Measurements from ENCODE around the gene YTHDF2. TPM values are rescaled to one million over a fixed set of nuclear protein-coding genes. Genes with fewer than 3 reads are reported as not detected.
"Not testable (repeated sequence)": the region's sequence is repeated elsewhere in the genome, so short reads cannot be mapped to it uniquely, and the experiment has no call there.

The YTHDF2 gene
- total RNA-seq, 6 experiments from 2014 or later, result 66.9 to 88.2 (median 76.6) TPM

DNA sequence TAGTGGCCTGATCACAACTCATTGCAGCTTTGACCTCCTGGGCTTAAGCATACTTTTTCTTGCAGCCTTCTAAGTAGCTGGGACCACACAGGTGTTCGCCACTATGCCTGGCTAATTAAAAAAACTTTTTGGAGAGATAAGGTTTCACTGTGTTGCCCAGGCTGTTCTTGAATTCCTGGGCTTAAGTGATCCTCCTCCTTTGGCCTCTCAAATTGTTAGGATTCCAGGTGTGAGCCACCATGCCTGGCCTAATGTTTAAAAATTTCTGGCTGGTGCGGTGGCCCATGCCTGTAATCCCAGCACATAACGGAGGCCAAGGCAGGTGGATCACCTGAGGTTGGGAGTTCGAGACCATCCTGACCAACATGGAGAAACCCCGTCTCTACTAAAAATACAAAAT is 24.4 kb downstream of the YTHDF2 start:
- Mint-ChIP-seq H3K4me1 (ENCODE audit: low read depth) (peaks cover 9% of the 10 kb centered on the region; the same call in 1 of the 2 replicates), H3K27ac (no peak overlapping the region), H3K36me3 (ENCODE audit: low read depth) (peaks cover 17% of the 10 kb centered on the region), H3K27me3 (ENCODE audit: insufficient read depth) (peaks cover 2% of the 10 kb centered on the region; the same call in 1 of the 2 replicates), H3K9me3 (no peaks in the 10 kb centered on the region), H3K4me3 (no peak overlapping the region)
- TF ChIP-seq, protein P1, sequence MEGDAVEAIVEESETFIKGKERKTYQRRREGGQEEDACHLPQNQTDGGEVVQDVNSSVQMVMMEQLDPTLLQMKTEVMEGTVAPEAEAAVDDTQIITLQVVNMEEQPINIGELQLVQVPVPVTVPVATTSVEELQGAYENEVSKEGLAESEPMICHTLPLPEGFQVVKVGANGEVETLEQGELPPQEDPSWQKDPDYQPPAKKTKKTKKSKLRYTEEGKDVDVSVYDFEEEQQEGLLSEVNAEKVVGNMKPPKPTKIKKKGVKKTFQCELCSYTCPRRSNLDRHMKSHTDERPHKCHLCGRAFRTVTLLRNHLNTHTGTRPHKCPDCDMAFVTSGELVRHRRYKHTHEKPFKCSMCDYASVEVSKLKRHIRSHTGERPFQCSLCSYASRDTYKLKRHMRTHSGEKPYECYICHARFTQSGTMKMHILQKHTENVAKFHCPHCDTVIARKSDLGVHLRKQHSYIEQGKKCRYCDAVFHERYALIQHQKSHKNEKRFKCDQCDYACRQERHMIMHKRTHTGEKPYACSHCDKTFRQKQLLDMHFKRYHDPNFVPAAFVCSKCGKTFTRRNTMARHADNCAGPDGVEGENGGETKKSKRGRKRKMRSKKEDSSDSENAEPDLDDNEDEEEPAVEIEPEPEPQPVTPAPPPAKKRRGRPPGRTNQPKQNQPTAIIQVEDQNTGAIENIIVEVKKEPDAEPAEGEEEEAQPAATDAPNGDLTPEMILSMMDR (IDR thresholded peaks at IDR 0.05), result no peak
- no peak for DNase-seq

DNA sequence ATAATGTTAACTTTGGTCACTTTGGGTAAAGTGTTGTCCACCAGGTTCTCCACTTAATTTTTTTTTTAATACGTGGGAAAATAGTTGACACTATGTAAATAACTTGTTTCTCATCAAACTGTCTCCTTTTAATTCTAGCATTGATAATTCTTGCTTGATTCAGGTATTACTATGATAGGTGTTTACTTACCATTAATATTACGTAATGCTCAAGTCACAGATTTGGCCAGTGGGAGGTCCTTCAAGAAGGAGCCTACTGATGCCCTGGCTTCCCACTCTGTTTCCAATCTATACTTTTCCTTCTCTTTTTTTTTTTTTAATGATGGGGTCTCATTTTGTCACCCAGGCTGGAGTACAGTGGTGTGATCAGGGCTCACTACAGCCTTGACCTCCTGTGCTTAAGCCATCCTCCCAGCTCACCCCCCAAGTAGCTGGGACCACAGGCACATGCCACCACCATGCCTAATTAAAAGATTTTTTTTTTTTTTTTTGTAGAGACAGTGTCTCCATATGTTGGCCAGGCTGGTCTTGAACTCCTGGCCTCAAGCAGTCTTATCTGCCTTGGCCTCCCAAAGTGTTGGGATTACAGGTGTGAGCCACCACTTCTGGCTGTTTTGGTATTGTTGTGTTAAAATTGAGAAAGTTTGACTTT is 29.9 kb downstream of the YTHDF2 start:
- Mint-ChIP-seq H3K27ac (no peak overlapping the region), H3K36me3 (ENCODE audit: low read depth) (peaks cover 21% of the 10 kb centered on the region), H3K4me3 (no peak overlapping the region), H3K9me3 (no peaks in the 10 kb centered on the region), H3K4me1 (ENCODE audit: low read depth) (peaks cover 9% of the 10 kb centered on the region; the same call in 1 of the 2 replicates), H3K27me3 (ENCODE audit: insufficient read depth) (no peaks in the 10 kb centered on the region; the same call in 1 of the 2 replicates)
- no peak for DNase-seq
- TF ChIP-seq, protein P1 (IDR thresholded peaks at IDR 0.05), result no peak

DNA sequence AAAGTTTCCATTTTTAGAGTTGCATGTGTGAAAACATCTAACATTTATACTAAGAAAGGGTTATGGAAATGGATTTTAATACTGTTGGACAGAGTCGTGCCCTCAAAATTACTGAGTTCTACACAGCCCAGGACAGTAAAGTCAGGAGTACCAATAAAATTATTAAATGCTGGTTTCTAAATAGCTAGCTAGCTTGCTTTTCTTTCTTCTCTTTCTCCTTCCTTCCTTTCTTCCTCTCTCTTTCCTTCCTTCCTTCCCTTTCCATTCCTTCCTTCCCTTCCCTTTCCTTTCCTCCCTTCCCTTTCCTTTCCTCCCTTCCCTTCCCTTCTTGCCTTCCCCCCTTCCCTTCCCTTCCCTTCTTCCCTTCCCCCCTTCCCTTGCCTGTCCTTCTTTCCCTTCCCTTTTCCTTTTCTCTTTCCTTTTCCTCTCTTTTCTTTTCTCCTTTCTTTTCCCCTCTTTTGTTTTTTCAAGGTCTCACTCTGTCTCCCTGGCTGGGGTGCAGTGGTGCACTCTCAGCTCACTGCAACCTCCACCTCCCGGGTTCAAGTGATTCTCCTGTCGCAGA is 33.9 kb downstream of the YTHDF2 start:
- TF ChIP-seq, protein P1 (IDR thresholded peaks at IDR 0.05), result no peak
- peaks cover 4% of the 10 kb centered on the region; the same call in 1 of the 2 replicates for H3K4me1 Mint-ChIP-seq (ENCODE audit: low read depth)
- peaks cover 18% of the 10 kb centered on the region for H3K36me3 Mint-ChIP-seq (ENCODE audit: low read depth)
- H3K27ac Mint-ChIP-seq, result no peak overlapping the region
- H3K4me3 Mint-ChIP-seq, result no peak overlapping the region
- DNase-seq, result no peak
- peaks cover 1% of the 10 kb centered on the region; the same call in 1 of the 2 replicates for H3K27me3 Mint-ChIP-seq (ENCODE audit: insufficient read depth)
- H3K9me3 Mint-ChIP-seq, result no peaks in the 10 kb centered on the region

DNA sequence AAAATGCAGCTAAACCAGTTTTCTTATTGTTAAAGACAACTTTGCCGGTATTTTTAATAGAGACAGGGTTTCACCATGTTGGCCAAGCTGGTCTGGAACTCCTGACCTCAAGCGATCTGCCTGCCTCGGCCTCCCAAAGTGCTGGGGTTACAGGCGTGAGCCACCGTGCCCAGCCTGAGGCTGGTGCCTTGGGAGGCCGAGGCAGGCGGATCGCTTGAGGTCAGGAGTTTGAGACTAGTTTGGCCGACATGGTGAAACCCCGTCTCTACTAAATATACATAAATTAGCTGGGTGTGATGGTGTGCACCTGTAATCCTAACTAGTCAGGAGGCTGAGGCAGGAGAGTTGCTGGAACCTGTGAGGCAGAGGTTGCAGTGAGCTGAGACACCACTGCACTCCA is 35.2 kb downstream of the YTHDF2 start:
- not testable (repeated sequence) for DNase-seq; H3K27ac Mint-ChIP-seq; H3K4me1 Mint-ChIP-seq (ENCODE audit: low read depth); H3K4me3 Mint-ChIP-seq; H3K9me3 Mint-ChIP-seq; H3K27me3 Mint-ChIP-seq (ENCODE audit: insufficient read depth)
- H3K36me3 Mint-ChIP-seq (ENCODE audit: low read depth), result peaks cover 15% of the 10 kb centered on the region; the same call in 1 of the 2 replicates

DNA sequence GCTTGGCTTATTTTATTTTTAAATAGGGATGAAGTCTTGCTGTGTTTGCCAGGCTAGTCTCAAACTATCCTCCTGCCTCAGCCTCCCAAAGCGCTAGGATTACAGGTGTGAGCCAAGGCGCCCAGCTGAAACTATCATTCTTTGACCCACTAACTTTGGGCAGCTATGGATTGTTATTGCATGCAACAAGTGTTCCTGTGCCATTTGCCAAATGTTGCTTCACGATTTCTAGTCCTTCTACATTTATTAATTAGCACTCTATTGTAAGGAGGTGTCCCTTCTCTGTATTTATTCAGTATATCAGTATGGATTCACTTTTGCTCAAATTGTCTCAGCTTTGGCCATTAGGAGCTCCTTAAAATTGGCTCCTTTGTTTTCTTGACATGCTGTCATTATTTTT is 36.4 kb downstream of the YTHDF2 start:
- DNase-seq, result no peak
- Mint-ChIP-seq H3K4me1 (ENCODE audit: low read depth) (no peaks in the 10 kb centered on the region), H3K36me3 (ENCODE audit: low read depth) (peaks cover 15% of the 10 kb centered on the region; the same call in 1 of the 2 replicates), H3K27me3 (ENCODE audit: insufficient read depth) (peaks cover 1% of the 10 kb centered on the region), H3K9me3 (no peaks in the 10 kb centered on the region), H3K27ac (no peak overlapping the region), H3K4me3 (no peak overlapping the region)
- TF ChIP-seq, protein P1 (IDR thresholded peaks at IDR 0.05), result no peak
